K562 (cell line): ENCODE measurements around the gene FCGR2B. TPM values are rescaled to one million over a fixed set of nuclear protein-coding genes. Genes with fewer than 3 reads are reported as not detected.
A peak's percentile ranks its signal among the peaks of the same experiment; 100 is the strongest.

Source experiments
- ATAC-seq: fragments of 200-7000 bp; cut with Tn5 transposase; 3 replicates; pipeline ENCODE4 v1.9.1; 2020; ENCODE audit warnings: moderate library complexity
- BruUV-seq: library from RNA; stranded (reverse); fragments of 400-500 nt; replicated peaks from 2 replicates; lab custom pipeline; 2021; lab: Mats Ljungman, UMichigan
- CTCF ChIA-PET: fragments of 300-600 bp; formaldehyde crosslinking; extraction: SDS; loops from one replicate; lab custom pipeline; 2021; ENCODE audit warnings: low intra/inter-chr PET ratio; lab: Yijun Ruan, JAX
- POLR2A ChIA-PET: fragments of 300-600, 350-650 bp; sonication (Branson Sonifier 250); formaldehyde crosslinking; extraction: SDS; loops from one replicate; lab custom pipeline; 2021; ENCODE audit warnings: antibody characterized with exemption, inconsistent platforms; lab: Yijun Ruan, JAX
- DNase-seq, 4 experiments: peaks; one replicate each; pipeline versions ENCODE4 v3.0.0 to v3.0.0-alpha.2; 2011 to 2018; ENCODE audit warnings: low spot score in 3 of 4, mixed read lengths in 3 of 4; ENCODE audit errors: extremely low read depth in 1 of 4
- FAIRE-seq: peaks from 2 replicates; lab custom pipeline; 2011; peaks lifted over from hg19 to GRCh38; lab: Jason Lieb, UNC
- H2AFZ ChIP-seq: 2 replicates; pipeline ENCODE4 v1.6.0; 2011; ENCODE audit warnings: low read depth, low read length, control low read depth, inconsistent platforms
- H3K27ac ChIP-seq: fragments of 200-600 bp; 3 replicates; pipeline ENCODE4 v1.8.0; 2011; ENCODE audit warnings: low read depth, mild to moderate bottlenecking, control low read depth, inconsistent platforms, low read length, moderate library complexity, mixed read lengths; ENCODE audit errors: extremely low read depth
- H3K27me3 ChIP-seq, 2 experiments: fragments of 300-600 bp in 1 of 2; 2 replicates in 1 of 2; 3 replicates in 1 of 2; pipeline versions ENCODE4 v1.6.0 to v1.8.0; 2011; ENCODE audit warnings: inconsistent platforms in 2 of 2, low read length in 2 of 2, mild to moderate bottlenecking in 1 of 2, mixed read lengths in 1 of 2, moderate library complexity in 1 of 2; ENCODE audit not compliant: control insufficient read depth in 2 of 2, insufficient read depth in 2 of 2
- H3K36me3 ChIP-seq: fragments of 300-600 bp; 3 replicates; pipeline ENCODE4 v1.8.0; 2011; ENCODE audit warnings: mild to moderate bottlenecking, low read length, inconsistent platforms; ENCODE audit not compliant: control insufficient read depth, insufficient read depth
- H3K4me1 ChIP-seq, 2 experiments: fragments of 200-600 bp in 1 of 2; replicated peaks in 1 of 2; 2 replicates in 1 of 2; 3 replicates in 1 of 2; pipeline versions ENCODE4 v1.5.1 to v1.8.0; 2011; ENCODE audit warnings: inconsistent platforms in 2 of 2, low read length in 2 of 2, mild to moderate bottlenecking in 1 of 2, mixed read lengths in 1 of 2, moderate library complexity in 1 of 2; ENCODE audit not compliant: control insufficient read depth in 2 of 2, insufficient read depth in 2 of 2
- H3K4me2 ChIP-seq: 2 replicates; pipeline ENCODE4 v1.6.1; 2011; ENCODE audit warnings: low read length, control low read depth, inconsistent platforms, mixed read lengths; ENCODE audit not compliant: insufficient read depth
- H3K4me3 ChIP-seq: fragments of 200-600 bp; sonication (generic), shearing (Covaris generic); 2 replicates; pipeline ENCODE4 v1.5.1; 2016; ENCODE audit warnings: control low read depth, inconsistent platforms
- H3K79me2 ChIP-seq: fragments of 200-600 bp; 3 replicates; pipeline ENCODE4 v1.8.0; 2011; ENCODE audit warnings: low read length, inconsistent platforms; ENCODE audit not compliant: control insufficient read depth, insufficient read depth
- H3K9ac ChIP-seq, 2 experiments: 2 replicates each; pipeline versions ENCODE4 v1.6.0 to v1.6.1; 2011; ENCODE audit warnings: low read depth in 2 of 2, low read length in 2 of 2, control low read depth in 1 of 2, inconsistent platforms in 1 of 2, mild to moderate bottlenecking in 1 of 2, mixed read lengths in 1 of 2; ENCODE audit not compliant: insufficient read depth in 1 of 2
- H3K9me1 ChIP-seq: one replicate; pipeline ENCODE4 v1.6.0; 2011; ENCODE audit warnings: inconsistent platforms, mild to moderate bottlenecking, low read length, moderate library complexity; ENCODE audit not compliant: control insufficient read depth, insufficient read depth
- H3K9me3 ChIP-seq: replicated peaks from 2 replicates; pipeline ENCODE4 v1.5.1; 2011; ENCODE audit warnings: low read depth, low read length, inconsistent platforms; ENCODE audit not compliant: control insufficient read depth, insufficient read depth
- H4K20me1 ChIP-seq: replicated peaks from 2 replicates; pipeline ENCODE4 v1.6.1; 2011; ENCODE audit warnings: low read length, inconsistent platforms, mixed read lengths; ENCODE audit not compliant: control insufficient read depth, insufficient read depth
- ARID4B ChIP-seq: sonication (generic); formaldehyde crosslinking; IDR thresholded peaks from 2 replicates; pipeline ENCODE4 v1.8.0; 2022; ENCODE audit warnings: mild to moderate bottlenecking, missing genetic modification reagents
- DMBX1 ChIP-seq: fragments of 250-450 bp; sonication (Bioruptor Pico); IDR thresholded peaks from 2 replicates; pipeline ENCODE4 v1.8.0; 2022; ENCODE audit warnings: inconsistent platforms, mild to moderate bottlenecking, moderate library complexity, borderline replicate concordance
- ELK3 ChIP-seq: fragments of 450-650 bp; formaldehyde crosslinking; IDR thresholded peaks from 2 replicates; pipeline ENCODE4 v1.4.0; 2020; ENCODE audit warnings: mild to moderate bottlenecking
- ETV1 ChIP-seq: fragments of 450-650 bp; conservative IDR thresholded peaks from 2 replicates; pipeline ENCODE4 v1.6.1; 2016; ENCODE audit warnings: missing genetic modification characterization, control low read depth, low read depth, missing compliant biosample characterization
- FOXA1 ChIP-seq: fragments of 450-650 bp; IDR thresholded peaks from 2 replicates; pipeline ENCODE4 v1.6.1; 2016; ENCODE audit warnings: mild to moderate bottlenecking, borderline replicate concordance
- MEF2D ChIP-seq: conservative IDR thresholded peaks from 2 replicates; pipeline ENCODE4 v1.6.1; 2016; ENCODE audit warnings: low read depth, missing genetic modification characterization, missing compliant biosample characterization
- NFYB ChIP-seq: IDR thresholded peaks from 2 replicates; pipeline ENCODE4 v1.6.1; 2011; ENCODE audit warnings: mild to moderate bottlenecking, moderate library complexity; ENCODE audit not compliant: insufficient read length; ENCODE audit errors: extremely low read depth
- PHB ChIP-seq: fragments of 250-450 bp; sonication (Bioruptor Pico); IDR thresholded peaks from 2 replicates; pipeline ENCODE4 v1.5.0; 2021
- PKNOX1 ChIP-seq: fragments of 450-650 bp; IDR thresholded peaks from 2 replicates; pipeline ENCODE4 v1.6.1; 2016
- TRIM28 ChIP-seq: fragments of 450-650 bp; IDR thresholded peaks from 2 replicates; pipeline ENCODE4 v1.6.1; 2017
- YBX1 ChIP-seq: fragments of 450-650 bp; IDR thresholded peaks from 2 replicates; pipeline ENCODE4 v1.7.1; 2016; ENCODE audit warnings: mild to moderate bottlenecking
- ZBTB17 ChIP-seq: fragments of 450-650 bp; formaldehyde crosslinking; IDR thresholded peaks from 2 replicates; pipeline ENCODE4 v1.4.0; 2020; ENCODE audit warnings: mild to moderate bottlenecking
- ZNF253 ChIP-seq: fragments of 250-450 bp; sonication (Bioruptor Pico); conservative IDR thresholded peaks from 2 replicates; pipeline ENCODE4 v1.6.1; 2021; ENCODE audit warnings: mild to moderate bottlenecking
- ZNF3 ChIP-seq: fragments of 250-450 bp; sonication (Bioruptor Pico); IDR thresholded peaks from 2 replicates; pipeline ENCODE4 v1.5.0; 2021; ENCODE audit warnings: mild to moderate bottlenecking, moderate library complexity
- WGBS: fragments of 100-300 bp; shearing (Covaris generic); methylation state at CpG from one replicate; pipeline ENCODE4 v1.1.6; 2016; ENCODE audit warnings: low coverage, mixed read lengths; ENCODE audit not compliant: insufficient coverage; ENCODE audit errors: missing lambda C conversion rate; 5-methylcytosine and 5-hydroxymethylcytosine counted together
- in situ Hi-C: fragments of 300-500 bp; cut with MboI; formaldehyde crosslinking; loops from 4 replicates; pipeline ENCODE4 v1.15.0; 2018; ENCODE audit warnings: inconsistent platforms, mixed read lengths
- intact Hi-C: fragments of 100-400 bp; cut with micrococcal nuclease; formaldehyde crosslinking; loops from 2 replicates; pipeline ENCODE4 v1.14.2; 2022
- polyA plus RNA-seq, 8 experiments: library from polyadenylated mRNA; depleted of rRNA in 4 of 8; stranded (reverse) in 5 of 8; unstranded in 3 of 8; fragments of >200 nt; fragmentation: Nextera tagmentation in 2 of 8; fragmentation: Illumina TruSeq in 1 of 8; extraction: Ambion mirVana in 2 of 8; extraction: Trizol in 1 of 8; gene quantifications; 2 replicates each; pipeline versions ENCODE4 v1.2.1 to v1.2.3, GENCODE V29; 2011 to 2014; ENCODE audit warnings: inconsistent platforms in 1 of 8, missing spikeins in 1 of 8
- total RNA-seq, 7 experiments: library from RNA; depleted of rRNA in 6 of 7; stranded (reverse); fragments of >200 nt in 6 of 7; fragmentation: Illumina TruSeq in 2 of 7; extraction: Trizol in 2 of 7; gene quantifications; 2 replicates each; pipeline versions ENCODE4 v1.2.1 to v1.2.3, GENCODE V29; 2011 to 2021; ENCODE audit warnings: low replicate concordance in 1 of 7

Gene FCGR2B
- total and polyA plus RNA-seq, 9 of the 15 experiments (the other 6 are each of a cell fraction or from before 2014, with no cell fraction given) = 1.7 to 8.9 (median 3.9) TPM

- no peak for TF ChIP-seq FOXA1
- no peak for TF ChIP-seq MEF2D (tag)
- no peak for TF ChIP-seq ELK3 (CRISPR knock-in tag)
- no peak for TF ChIP-seq ZNF3 (CRISPR knock-in tag)
- no peak for TF ChIP-seq TRIM28
- TF ChIP-seq PKNOX1 = no peak
These were observed 42.6 kb downstream of the FCGR2B start (continued) for GRCh38 chr1:161705537-161705936.

- H3K9ac ChIP-seq = peak overlapping the region in 1 of 2 experiments; percentile 23; a peak in 1 of 4 replicates
- no peaks in the 10 kb centered on the region for H3K9me3 ChIP-seq
- ATAC-seq (no peak), DNase-seq (no peak), FAIRE-seq (peak; percentile 35)
- no peak overlapping the region for H3K4me3 ChIP-seq
- BruUV-seq = no TSS peak
- in situ Hi-C loops (no loop called here), intact Hi-C loops (loop anchor here (2.0 kb wide), 1 partner anchor 15 kb away; the partner anchor contains the start of gene FCRLB)
- no peaks in the 10 kb centered on the region for H3K27me3 ChIP-seq
- WGBS = 55% methylated on average over 2 of the region's 3 CpGs
- H3K79me2 ChIP-seq = no peaks in the 10 kb centered on the region
- H3K4me2 ChIP-seq = peak overlapping the region; percentile 28
- H2AFZ ChIP-seq = peak overlapping the region; percentile 11; the same call in 1 of the 2 replicates
- H4K20me1 ChIP-seq = no peaks in the 10 kb centered on the region
- POLR2A ChIA-PET = no interaction called here
- no peaks in the 10 kb centered on the region for H3K36me3 ChIP-seq
- no peaks in the 10 kb centered on the region for H3K9me1 ChIP-seq
- CTCF ChIA-PET = interaction anchor here (0.7 kb wide), 1 partner anchor 9 kb away, joined by 6 read pairs; no protein-coding TSS in a partner anchor
- peak overlapping the region; percentile 48; the same call in 2 of the 3 replicates for H3K27ac ChIP-seq
- peaks cover 0 to 22% of the 10 kb centered on the region in 2 experiments; a peak in 4 of 5 replicates for H3K4me1 ChIP-seq
- 0 out of 2 replicates have a peak, but pooled peaks have one; percentile 9 for TF ChIP-seq ETV1
- TF ChIP-seq ZBTB17 (CRISPR knock-in tag) = 0 out of 2 replicates have a peak, but pooled peaks have one; percentile 18
- TF ChIP-seq NFYB = no peak
- 0 out of 2 replicates have a peak, but pooled peaks have one; percentile 39 for TF ChIP-seq DMBX1 (CRISPR knock-in tag)
- TF ChIP-seq ARID4B (CRISPR knock-in tag) = no peak
- no peak for TF ChIP-seq PHB (CRISPR knock-in tag)
- no peak for TF ChIP-seq ZNF253 (CRISPR knock-in tag)
- no peak for TF ChIP-seq YBX1
These were observed 43.2 kb downstream of the FCGR2B start for GRCh38 chr1:161706113-161706481.
